NCI-H1436 (cell line): Measurements from ENCODE around the gene MCEMP1.

Source experiments
- DNase-seq: peaks from one replicate; lab custom pipeline; 2025; lab: John Stamatoyannopoulos, UW

MCEMP1 gene

DNA sequence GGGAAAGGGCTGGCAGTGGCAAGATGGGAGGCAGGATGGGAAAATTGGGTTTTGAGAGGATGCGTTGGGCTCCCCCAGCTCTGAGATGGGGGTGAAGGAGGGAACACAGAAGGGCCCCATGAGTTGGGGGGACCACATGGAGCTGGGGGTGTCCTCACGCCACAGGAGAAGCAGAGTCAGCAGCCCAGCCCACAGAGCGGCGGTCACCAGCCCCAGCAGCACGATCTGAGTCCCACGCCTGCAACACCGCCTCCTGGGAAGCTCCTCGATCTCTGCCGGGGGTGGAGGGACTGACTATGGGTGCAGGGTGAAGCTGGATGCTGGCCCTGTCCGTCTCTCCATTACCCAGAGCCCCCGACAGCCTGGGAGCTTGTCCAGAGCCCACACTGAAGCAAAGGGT is 21.7 kb downstream of the MCEMP1 start:
- DNase-seq: no peak

DNA sequence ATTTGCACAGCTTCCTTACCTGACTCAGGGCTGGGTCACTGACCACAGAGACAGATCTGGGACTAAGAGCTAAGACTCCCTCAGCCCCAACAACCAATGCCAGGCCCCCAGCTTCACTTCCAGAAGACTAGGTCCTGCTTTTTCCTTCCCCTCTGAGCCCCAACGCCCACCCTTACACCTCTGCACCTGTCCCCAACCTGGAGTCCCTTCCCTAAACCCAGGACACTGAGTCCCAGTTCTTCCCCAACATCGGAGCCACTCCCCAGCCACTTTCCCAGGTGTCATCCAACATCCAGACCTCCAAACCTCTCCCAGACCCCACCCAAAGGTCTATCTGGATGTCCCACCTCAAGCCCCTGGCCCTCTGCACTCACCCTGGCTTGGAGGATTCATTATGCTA is 22.1 kb downstream of the MCEMP1 start:
- DNase-seq: no peak

DNA sequence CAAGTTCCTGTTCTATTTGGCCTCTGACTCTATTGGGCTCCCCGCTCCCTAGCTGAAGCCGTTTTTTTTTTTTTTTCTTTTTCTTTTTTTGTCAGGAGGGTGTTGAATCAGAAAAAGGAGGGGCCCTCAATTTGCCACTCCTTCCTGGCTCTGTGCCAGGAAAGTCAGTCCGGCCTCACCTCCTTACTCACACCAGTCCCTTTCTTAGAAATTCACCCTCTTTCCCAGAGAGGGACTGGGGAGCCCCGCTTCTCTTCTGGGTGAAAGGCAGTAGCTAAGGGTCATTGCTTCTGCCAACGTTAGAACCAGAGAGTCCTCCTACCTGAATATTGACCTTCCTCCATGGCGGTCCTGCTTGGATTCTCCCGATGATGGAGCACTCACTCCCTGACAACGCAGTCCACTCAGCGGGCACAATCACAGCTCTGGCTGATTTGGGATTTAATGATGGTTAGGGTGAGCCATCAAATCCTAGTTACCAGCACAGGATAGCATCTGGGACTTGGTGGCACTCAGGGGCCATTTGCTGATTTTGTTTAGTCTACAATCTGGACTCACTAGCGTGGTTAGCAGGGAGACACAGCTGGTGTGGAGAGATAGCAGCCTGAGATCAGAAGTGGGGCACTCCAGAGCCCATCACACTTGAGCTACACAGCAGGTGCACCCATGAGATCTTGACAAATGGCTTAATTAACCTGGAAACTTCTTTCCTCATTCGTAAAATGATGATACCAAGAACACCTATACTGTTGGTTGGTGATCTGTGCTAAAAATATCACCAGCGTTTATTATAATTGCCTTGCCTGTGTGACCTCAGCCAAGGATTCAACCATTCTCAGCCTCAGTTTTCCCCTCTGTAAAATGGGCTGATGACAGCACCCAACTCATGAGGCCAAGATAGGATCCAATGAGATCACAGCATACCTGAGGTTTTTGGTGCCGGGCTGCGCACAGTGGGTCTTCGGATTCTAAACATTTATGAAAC is 22.8 kb downstream of the MCEMP1 start:
- DNase-seq: no peak

DNA sequence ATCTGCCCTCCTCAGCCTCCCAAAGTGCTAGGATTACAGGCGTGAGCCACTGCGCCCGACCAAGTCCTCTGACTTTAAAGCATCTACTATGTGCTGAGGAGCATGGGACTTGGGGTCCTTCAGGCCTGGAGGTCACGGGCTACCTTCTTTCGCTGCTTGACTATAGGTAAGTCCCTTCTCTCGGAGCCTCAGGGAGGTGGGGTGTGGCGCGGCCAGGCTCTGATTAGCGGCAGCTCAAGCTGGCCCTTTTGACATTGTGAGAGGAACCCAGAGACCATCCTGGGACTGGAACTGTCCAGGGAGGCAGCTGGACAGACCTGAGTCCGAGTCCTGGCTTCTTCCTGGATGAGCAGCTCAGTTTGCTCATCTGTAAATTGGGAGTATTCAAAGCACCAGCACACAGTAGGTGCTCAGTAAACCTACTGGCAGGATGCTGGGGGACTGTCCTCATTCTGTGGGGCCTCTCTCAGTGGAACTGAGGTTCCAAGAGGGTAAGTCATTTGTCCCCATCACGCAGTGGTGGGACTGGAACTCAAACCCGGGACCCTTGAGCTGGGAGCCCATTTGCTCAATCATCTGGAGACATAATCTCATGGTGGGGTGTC is 24.3 kb downstream of the MCEMP1 start:
- DNase-seq: no peak

DNA sequence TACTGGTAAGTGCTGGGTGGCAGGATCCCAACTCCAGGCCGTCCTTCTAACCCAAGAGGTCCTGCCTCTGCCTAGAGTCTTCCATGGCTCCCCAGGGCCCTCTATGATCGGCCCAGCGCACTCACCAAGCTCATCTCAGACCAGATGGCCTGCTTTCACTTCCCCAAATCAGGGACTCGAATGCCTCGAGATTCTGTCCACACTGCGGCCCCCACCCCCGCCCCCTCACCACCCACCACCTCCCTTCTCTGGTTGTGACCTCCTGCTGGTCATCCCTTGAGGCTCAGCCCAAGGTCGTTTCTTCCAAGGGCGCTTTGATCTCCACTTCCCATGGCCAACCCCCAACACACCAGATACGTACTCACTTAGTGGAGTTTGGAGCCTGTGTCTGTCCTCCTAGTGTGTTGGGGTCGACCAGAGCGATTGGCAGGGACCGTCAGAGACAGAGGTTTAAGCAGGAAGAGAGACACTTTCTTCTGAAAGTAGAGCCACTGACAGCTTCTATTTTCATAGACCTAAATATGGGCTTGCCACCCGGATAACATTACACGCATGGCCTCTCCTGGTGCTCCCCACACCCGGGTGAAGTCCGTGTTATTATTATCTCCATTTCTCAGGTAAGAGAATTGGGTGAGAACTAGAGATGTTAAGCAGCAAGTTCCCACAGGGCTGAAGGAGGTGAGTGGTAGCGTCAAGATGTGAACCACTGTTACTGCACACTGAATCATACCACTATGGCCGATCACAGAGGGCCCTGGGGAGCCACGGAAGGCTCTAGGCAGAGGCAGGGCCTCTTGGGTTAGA is 25.0 kb downstream of the MCEMP1 start, which contains the start of gene FCER2:
TSS of gene FCER2 (minus strand) at position 478 of the 804 bp plus-strand sequence. CDS start 2,371 bp downstream, outside the sequence.
- no peak for DNase-seq

DNA sequence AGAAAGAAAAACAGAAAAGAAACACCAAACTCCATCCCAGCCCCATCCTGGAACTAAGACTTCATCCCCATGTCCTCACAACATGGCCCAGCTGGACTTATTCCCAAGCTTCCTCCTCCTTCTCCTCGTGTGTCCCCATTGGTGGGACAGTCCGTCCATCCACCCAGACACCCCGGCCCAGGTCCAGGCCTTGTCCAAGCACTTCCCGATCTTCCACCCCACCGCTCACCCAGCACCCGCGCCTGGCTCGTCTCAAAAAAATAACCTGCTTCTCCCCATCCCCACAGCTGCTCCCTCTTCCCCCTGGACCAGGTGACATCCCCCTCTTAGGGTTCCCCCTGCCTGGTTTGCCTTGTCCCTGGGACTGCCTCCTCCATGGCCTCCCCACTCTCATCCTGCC is 26.4 kb downstream of the MCEMP1 start:
- DNase-seq: no peak

DNA sequence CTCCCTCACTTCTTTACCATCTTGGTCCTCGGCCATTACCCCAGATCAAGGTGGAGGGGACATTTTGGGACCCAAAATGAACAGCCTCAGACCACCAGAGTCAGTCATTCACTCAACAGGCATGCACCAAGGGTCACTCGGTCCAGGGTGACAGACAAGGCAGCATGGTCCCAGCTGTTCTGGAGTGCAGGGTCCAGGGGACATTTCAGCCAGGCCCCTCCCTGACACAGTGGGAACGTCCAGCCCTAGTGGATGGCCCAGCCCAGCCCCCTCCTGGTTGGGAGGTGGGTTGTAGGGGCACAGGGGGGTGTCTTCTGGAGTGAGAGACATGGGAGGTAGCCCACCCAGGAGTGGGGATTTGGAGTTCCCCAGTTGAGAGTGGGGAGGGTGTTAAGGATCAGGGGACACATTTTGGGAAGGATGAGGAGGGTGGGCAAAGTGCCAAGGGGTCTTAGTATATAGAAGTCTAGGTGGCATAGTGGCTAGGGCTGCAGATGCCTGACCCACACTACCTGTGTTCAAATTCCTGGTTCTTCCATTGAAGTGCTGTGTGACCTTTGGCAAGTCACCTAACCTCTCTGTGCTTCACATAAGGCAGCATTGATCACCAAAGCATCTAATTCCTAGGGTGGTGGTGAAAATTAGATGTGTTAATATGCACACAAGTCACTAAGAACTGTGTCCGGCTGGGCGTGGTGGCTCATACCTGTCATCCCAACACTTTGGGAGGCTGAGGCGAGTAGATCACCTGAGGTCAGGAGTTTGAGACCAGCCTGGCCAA is 27.6 kb downstream of the MCEMP1 start:
- DNase-seq: no peak

DNA sequence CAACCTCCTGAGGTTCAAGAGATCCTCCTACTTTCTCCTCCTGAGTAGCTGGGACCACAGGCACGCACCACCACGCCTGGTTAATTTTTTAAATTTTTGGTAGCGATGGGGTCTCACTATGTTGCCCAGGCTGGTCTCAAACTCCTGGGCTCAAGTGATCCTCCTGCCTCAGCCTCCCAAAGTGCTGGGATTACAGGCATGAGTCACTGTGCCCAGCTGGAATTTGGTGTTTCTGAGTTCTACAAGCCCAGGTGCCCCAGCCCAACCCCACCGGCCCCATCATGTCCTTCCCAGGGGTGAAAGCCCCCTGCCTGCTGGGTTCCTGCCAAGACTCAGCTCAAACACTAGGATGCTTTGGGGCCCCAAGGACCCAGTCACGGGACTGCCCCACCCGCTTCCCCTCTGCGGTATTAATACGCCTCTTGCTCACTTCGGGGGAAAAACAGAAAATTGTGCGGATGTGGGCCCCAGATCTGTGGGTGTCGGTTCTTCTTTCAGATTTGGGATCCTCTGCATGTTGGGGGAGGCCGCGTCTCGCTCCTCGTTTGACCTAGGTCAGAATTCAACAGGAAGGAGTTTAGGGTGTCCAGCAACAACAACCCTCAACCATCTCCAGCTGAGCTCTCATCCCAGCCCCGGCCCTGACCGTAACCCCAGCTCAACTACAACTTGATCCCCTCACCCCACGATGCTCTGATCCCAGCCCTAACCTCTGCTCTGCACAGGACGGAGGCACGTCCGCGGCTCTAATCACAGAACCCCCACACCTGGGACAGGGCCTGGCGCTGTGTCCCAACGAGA is 28.7 kb downstream of the MCEMP1 start:
- DNase-seq: no peak

DNA sequence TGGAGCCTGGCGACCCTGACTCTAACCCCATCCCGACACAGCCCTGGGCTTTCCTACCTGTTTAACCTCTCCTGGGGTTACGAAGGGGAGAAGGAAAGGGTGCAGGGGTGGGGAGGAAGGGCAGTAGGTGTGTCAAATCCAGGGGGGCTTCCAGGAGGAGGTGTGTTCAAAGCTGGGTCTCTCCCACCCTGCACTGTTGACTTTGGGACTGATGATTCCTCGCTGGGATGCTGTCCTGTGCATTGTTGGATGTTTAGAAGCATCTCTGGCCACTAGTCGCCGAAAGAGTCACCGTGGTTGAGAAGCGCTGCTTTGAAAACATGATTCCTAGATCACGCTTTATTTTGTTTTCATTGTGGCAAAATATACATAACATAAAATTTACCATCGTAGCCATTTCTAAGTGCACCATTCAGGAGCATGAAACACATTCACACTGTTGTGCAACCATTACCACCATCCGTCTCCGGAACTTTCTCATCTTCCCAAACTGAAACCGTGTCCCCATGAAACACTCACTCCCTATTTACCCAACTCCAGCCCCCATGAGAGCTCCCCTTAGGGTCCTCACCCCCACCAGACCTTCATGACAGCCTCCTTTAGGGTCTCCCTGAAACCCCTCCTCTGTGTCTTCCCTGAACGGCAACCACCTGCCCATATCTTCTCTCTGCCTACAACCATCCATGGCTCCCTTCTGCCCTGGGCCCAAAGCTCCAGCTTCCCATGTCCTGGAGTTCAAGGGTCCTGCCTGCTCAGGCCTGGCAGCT is 29.5 kb downstream of the MCEMP1 start:
- DNase-seq: no peak

DNA sequence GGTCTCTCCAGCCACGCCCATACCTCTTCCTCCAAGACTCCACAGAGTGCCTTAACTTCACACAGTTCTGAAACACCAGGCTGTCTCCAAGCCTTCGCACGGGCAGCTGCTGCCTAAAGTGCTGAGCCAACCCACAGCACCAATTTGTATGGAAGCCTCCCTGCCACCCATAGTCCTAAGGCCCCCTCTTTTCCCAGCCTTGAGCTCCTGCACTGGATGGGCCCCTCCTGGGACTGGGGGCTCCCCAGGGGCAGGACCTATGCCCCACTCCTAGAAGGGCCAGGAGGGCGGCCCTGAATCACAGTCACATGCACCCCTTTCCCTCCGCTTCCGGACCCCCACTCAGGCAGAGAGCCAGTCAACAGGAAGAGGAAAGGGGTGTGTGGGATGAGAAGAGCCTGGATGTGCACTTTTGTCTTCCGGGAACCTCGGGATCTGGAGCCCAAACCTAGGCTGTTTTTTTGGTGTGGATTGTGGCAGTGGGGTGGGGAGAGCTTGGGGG is 30.1 kb downstream of the MCEMP1 start:
- DNase-seq: no peak

DNA sequence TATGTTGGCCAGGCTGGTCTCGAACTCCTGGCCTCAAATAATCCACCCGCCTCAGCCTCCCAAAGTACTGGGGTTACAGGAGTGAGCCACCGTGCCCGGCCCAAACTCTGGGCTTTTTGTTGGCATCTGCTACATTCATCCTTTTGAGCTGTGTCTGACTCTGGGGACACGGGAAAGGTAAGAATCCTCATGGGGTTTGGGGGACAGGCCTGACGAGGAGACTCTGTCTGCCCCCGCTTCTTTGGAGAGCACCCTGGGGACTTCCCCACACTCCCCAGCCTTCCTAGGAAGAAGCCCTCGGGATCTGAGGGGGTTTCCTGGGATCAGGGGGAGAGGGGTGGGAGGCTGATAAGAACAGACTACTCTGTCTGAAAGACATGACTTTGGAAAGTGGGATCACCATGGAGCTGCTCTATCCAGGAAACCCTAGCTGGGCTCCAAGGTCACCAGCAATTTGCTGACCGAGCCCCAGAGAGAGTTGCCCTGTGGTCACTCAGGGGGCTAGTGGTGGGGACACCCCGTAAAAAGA is 33.1 kb downstream of the MCEMP1 start:
- no peak for DNase-seq

DNA sequence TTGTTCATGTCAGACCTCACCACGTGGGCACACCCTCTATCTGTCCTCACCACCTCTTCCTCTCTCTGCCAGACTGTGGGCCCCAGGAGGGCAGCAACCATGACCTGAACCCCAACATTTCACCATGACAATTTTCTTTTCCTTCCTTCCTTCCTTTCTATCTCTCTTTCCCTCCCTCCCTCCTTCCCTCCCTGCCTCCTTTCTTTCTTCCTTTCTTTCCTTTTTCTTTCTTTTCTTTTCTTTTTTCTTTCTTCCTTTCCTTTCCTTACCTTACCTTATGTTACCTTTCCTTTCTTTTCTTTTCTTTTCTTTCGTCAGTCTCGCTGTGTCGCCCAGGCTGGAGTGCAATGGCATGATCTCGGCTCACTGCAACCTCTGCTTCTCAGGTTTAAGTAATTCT is 33.7 kb downstream of the MCEMP1 start:
- no peak for DNase-seq

DNA sequence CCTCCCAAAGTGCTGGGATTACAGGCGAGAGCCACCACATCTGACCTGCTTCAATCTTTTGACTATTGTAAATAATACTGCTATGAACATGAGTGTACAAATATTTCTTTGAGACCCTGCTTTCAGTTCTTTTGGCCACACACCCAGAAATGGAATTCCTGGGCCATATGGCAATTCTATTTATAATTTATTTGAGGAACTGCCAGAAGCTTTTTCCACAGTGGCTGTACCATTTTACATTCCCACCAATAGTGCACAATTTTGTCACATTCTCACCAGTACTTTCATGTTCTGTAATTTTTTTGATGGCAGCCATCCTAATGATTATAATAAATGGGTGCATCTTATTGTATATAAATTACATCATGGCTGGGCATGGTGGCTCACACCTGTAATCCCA is 38.8 kb downstream of the MCEMP1 start:
- DNase-seq: no peak

DNA sequence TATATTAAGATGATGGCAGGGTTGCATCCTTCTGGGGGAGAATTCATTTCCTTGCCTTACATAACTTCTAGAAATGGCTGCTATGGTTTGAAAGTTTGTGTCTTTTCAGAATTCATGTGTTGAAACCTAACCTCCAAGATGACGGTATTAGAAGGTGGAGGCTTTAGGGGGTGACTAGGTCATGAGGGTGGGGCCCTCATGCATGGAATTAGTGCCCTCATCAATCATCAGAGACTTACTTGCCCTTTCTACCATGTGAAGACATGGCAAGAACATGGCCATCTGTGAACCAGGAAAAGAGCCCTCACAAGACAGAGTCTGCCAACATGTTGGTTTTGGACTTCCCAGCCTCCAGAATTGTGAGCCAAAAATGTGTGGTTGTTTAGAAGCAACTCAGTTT is 39.9 kb downstream of the MCEMP1 start:
- no peak for DNase-seq

DNA sequence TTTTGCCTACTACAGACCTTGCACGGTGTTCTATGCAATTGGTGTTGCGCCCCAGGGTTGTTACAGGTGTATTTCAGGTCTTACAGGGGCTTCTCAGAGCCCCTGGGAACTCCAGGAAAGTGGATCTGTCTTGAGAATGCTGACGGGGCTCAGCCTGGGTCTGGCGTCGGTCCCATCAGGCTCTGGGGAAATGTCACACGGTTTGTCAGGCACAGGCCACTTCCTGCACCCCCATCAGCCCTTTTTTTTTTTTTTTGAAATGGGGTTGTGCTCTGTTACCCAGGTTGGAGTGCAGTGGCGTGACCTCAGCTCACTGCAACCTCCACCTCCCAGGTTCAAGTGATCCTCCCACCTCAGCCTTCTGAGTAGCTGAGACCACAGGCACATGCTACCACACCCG is 41.8 kb downstream of the MCEMP1 start:
- DNase-seq: no peak

DNA sequence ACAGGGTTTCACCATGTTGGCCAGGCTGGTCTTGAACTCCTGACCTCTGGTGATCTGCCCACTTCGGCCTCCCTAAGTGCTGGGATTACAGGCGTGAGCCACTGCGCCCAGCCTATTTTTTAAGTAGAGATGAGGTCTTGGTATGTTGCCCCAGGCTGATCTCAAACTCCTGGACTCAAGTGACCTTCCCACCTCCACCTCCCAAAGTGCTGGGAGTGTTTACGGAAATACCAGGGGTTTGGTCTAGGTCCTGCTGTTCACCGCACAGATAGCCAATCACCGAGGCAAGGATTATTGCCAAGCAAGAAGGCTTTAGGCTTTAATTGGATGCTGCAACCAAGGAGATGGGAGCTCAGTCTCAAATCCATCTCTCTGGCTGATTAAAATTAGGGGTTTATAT is 43.5 kb downstream of the MCEMP1 start:
- no peak for DNase-seq

DNA sequence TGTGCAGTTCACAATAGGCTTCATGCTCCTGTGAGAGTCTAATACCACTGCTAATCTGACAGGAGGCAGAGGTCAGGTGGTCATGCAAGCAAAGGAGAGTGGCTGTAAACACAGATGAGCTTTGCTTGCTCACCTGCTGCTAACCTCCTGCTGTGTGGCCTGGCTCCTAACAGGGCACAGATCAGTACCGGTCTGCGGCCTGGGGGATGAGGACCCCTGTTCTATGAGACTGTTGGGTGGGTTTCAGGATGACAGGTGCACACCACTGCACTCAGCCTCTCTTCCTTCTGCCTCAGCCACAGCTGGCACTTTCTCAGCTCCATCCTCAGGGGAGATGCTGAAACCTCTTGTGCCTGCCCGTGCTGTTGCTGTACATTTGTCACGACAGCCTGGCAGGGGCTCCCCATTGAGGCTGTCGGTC is 45.4 kb downstream of the MCEMP1 start:
- no peak for DNase-seq

DNA sequence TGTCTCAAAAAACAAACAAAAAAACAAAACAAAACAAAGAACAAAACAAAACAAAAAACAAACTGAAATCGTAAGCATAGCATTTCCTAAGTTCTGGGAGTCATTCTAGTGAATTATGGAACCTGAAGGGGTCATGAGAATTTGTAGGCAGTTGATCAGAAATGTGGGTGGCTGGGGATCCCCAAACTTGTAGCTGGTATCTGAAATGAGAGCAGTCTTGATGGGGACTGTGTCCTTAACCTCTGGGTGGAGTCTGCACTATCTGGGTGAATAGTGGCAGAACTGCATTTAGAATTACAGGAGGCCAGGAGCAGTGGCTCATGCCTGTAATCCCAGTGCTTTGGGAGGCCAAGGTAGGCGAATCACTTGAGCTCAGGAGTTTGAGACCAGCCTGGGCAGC is 48.9 kb downstream of the MCEMP1 start:
- DNase-seq: no peak

DNA sequence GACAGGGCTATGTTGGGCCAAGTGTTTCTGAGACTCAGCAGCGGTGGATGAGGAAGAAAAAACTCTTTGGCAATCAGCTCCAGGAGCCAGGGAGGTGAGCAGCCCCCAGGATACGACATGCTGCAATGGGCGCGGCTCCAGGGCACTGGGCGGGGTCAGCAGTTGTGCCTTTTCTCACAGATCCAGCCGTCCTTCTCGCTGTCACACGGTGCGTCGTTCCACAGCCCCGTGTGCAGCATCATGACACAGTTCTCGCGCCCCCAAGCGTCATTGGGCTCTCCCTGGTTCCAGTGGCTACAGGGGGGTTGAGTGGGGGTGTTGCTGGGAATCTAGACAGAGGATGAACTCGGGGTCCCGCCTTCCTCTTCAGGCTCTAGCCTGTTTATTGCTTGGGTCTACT is 52.3 kb downstream of the MCEMP1 start:
- no peak for DNase-seq
